Testis (tissue), 2 donors: ENCODE results near the gene GPER1.

Experiments
- CTCF ChIP-seq, 3 experiments: fragments of 450-650 bp in 2 of 3; fragments of 200-600 bp in 1 of 3; sonication (generic) in 1 of 3; IDR thresholded peaks; one replicate each; pipeline ENCODE4 v1.5.1; 2016 to 2019; ENCODE audit warnings: antibody characterized with exemption in 3 of 3, mild to moderate bottlenecking in 2 of 3, moderate library complexity in 1 of 3
- POLR2A ChIP-seq: fragments of 450-650 bp; IDR thresholded peaks from one replicate; pipeline ENCODE4 v1.6.1; 2017; ENCODE audit warnings: antibody characterized with exemption, mild to moderate bottlenecking, moderate library complexity

- TF ChIP-seq CTCF (IDR thresholded peaks at IDR 0.05), result no peak
- no peak for TF ChIP-seq POLR2A
These were observed 25.0 kb downstream of the GPER1 start for GRCh38 chr7:1112625-1113547.
